H1 (cell line): Measurements from ENCODE around the gene COPZ2. TPM values are rescaled to one million over a fixed set of nuclear protein-coding genes. Genes with fewer than 3 reads are reported as not detected.

ENCODE experiments used
- CTCF ChIA-PET: fragments of 300-600 bp; sonication (Branson Sonifier 250); formaldehyde crosslinking; loops from one replicate; lab custom pipeline; 2021; ENCODE audit not compliant: partially characterized antibody; lab: Charles Lee
- POLR2A ChIA-PET: fragments of 300-600 bp; sonication (Branson Sonifier 250); formaldehyde crosslinking; loops from one replicate; lab custom pipeline; 2021; ENCODE audit warnings: inconsistent platforms; ENCODE audit not compliant: partially characterized antibody; lab: Charles Lee
- DNase-seq, 2 experiments: peaks; one replicate each; pipeline versions ENCODE4 v3.0.0 to v3.0.0-alpha.2; 2010 to 2022; ENCODE audit warnings: low spot score in 2 of 2, low read depth in 1 of 2, mixed read lengths in 1 of 2
- FAIRE-seq: peaks from 2 replicates; lab custom pipeline; 2011; peaks lifted over from hg19 to GRCh38; lab: Jason Lieb, UNC
- H2AFZ ChIP-seq: 2 replicates; pipeline ENCODE4 v1.8.1; 2012; ENCODE audit warnings: low read length, inconsistent platforms
- H2AK5ac ChIP-seq: 2 replicates; pipeline ENCODE4 v1.6.1; 2013; ENCODE audit warnings: low read depth, low read length
- H2BK120ac ChIP-seq: replicated peaks from 2 replicates; pipeline ENCODE3; 2013; ENCODE audit warnings: low read depth, low read length, inconsistent platforms
- H2BK12ac ChIP-seq: 2 replicates; pipeline ENCODE4 v1.6.1; 2013; ENCODE audit warnings: low read depth, low read length
- H2BK15ac ChIP-seq: 2 replicates; pipeline ENCODE4 v1.6.1; 2013; ENCODE audit warnings: low read length
- H2BK20ac ChIP-seq: 2 replicates; pipeline ENCODE4 v1.6.1; 2013; ENCODE audit warnings: low read length
- H2BK5ac ChIP-seq: 2 replicates; pipeline ENCODE4 v1.6.1; 2013; ENCODE audit warnings: low read depth, low read length
- H3K14ac ChIP-seq: 2 replicates; pipeline ENCODE4 v1.6.1; 2013; ENCODE audit warnings: inconsistent platforms; ENCODE audit not compliant: insufficient read length
- H3K18ac ChIP-seq: 2 replicates; pipeline ENCODE4 v1.6.1; 2013; ENCODE audit warnings: low read length; ENCODE audit errors: extremely low read depth
- H3K23ac ChIP-seq: 2 replicates; pipeline ENCODE4 v1.6.1; 2013; ENCODE audit warnings: inconsistent platforms; ENCODE audit not compliant: insufficient read length
- H3K23me2 ChIP-seq: 2 replicates; pipeline ENCODE4 v1.6.1; 2013; ENCODE audit warnings: low read depth, low read length
- H3K27ac ChIP-seq: 2 replicates; pipeline ENCODE4 v1.6.1; 2011; ENCODE audit warnings: low read depth, low read length, inconsistent platforms
- H3K27me3 ChIP-seq, 4 experiments: replicated peaks in 1 of 4; 1 replicate in 1 of 4; 2 replicates in 3 of 4; pipeline versions ENCODE4 v1.6.1 to v1.8.1; 2011 to 2013; ENCODE audit warnings: low read length in 3 of 4, mild to moderate bottlenecking in 3 of 4, inconsistent platforms in 2 of 4, mixed read lengths in 2 of 4, moderate library complexity in 1 of 4; ENCODE audit not compliant: control insufficient read depth in 3 of 4, insufficient read depth in 3 of 4; ENCODE audit errors: extremely low read depth in 1 of 4
- H3K36me3 ChIP-seq, 4 experiments: 2 replicates each; pipeline versions ENCODE4 v1.6.1 to v1.8.1; 2011 to 2013; ENCODE audit warnings: mild to moderate bottlenecking in 4 of 4, low read length in 3 of 4, moderate library complexity in 2 of 4, control low read depth in 1 of 4, inconsistent platforms in 1 of 4; ENCODE audit not compliant: insufficient read depth in 4 of 4, control insufficient read depth in 2 of 4
- H3K4ac ChIP-seq: replicated peaks from 2 replicates; pipeline ENCODE3; 2013; ENCODE audit warnings: low read length, low read depth, mixed read lengths, inconsistent platforms; ENCODE audit not compliant: insufficient read length
- H3K4me1 ChIP-seq, 4 experiments: replicated peaks in 1 of 4; 1 replicate in 1 of 4; 2 replicates in 3 of 4; pipeline versions ENCODE4 v1.6.1 to v1.8.1; 2011 to 2013; ENCODE audit warnings: low read length in 3 of 4, inconsistent platforms in 2 of 4, mixed read lengths in 1 of 4; ENCODE audit not compliant: insufficient read depth in 4 of 4, control insufficient read depth in 3 of 4
- H3K4me2 ChIP-seq, 2 experiments: 2 replicates each; pipeline versions ENCODE4 v1.6.1 to v1.8.1; 2011 to 2013; ENCODE audit warnings: low read depth in 2 of 2, low read length in 2 of 2, control low read depth in 1 of 2, inconsistent platforms in 1 of 2, mild to moderate bottlenecking in 1 of 2; ENCODE audit not compliant: insufficient read depth in 1 of 2
- H3K4me3 ChIP-seq, 4 experiments: fragments of 200-600, 300-600 bp in 1 of 4; sonication (generic), shearing (Covaris generic), sonication (Bioruptor Twin) in 1 of 4; 2 replicates each; pipeline versions ENCODE4 v1.5.1 to v1.8.1; 2011 to 2016; ENCODE audit warnings: low read length in 4 of 4, low read depth in 3 of 4, control low read depth in 2 of 4, inconsistent platforms in 2 of 4, mild to moderate bottlenecking in 2 of 4, mixed read lengths in 1 of 4, moderate library complexity in 1 of 4; ENCODE audit not compliant: insufficient read depth in 2 of 4; ENCODE audit errors: extremely low read depth in 1 of 4
- H3K56ac ChIP-seq: replicated peaks from 2 replicates; pipeline ENCODE3; 2013; ENCODE audit warnings: low read depth, mild to moderate bottlenecking, mixed read lengths, low read length, inconsistent platforms; ENCODE audit not compliant: insufficient read length
- H3K79me1 ChIP-seq: 2 replicates; pipeline ENCODE4 v1.6.1; 2013; ENCODE audit warnings: low read depth, low read length, control low read depth
- H3K79me2 ChIP-seq, 2 experiments: 2 replicates each; pipeline versions ENCODE4 v1.6.1 to v1.8.1; 2012 to 2013; ENCODE audit warnings: low read length in 2 of 2, mild to moderate bottlenecking in 2 of 2, inconsistent platforms in 1 of 2; ENCODE audit not compliant: insufficient read depth in 2 of 2, control insufficient read depth in 1 of 2
- H3K9ac ChIP-seq, 4 experiments: replicated peaks in 1 of 4; 1 replicate in 1 of 4; 2 replicates in 3 of 4; pipeline versions ENCODE4 v1.6.1 to v1.8.1; 2011 to 2013; ENCODE audit warnings: low read depth in 3 of 4, low read length in 3 of 4, control low read depth in 2 of 4, mild to moderate bottlenecking in 2 of 4, moderate library complexity in 2 of 4, inconsistent platforms in 1 of 4; ENCODE audit errors: extremely low read depth in 1 of 4
- H3K9me3 ChIP-seq, 2 experiments: 2 replicates each; pipeline versions ENCODE4 v1.6.1 to v1.8.1; 2012 to 2013; ENCODE audit warnings: mild to moderate bottlenecking in 2 of 2, moderate library complexity in 2 of 2, control low read depth in 1 of 2, inconsistent platforms in 1 of 2, low read depth in 1 of 2, low read length in 1 of 2, mixed read lengths in 1 of 2; ENCODE audit not compliant: insufficient read depth in 2 of 2
- H4K20me1 ChIP-seq, 2 experiments: replicated peaks in 1 of 2; 2 replicates each; pipeline versions ENCODE3 to v1.8.1; 2011 to 2013; ENCODE audit warnings: inconsistent platforms in 2 of 2, low read length in 2 of 2, mild to moderate bottlenecking in 1 of 2; ENCODE audit not compliant: insufficient read depth in 2 of 2, control insufficient read depth in 1 of 2
- H4K5ac ChIP-seq: 2 replicates; pipeline ENCODE4 v1.6.1; 2013; ENCODE audit warnings: low read length, low read depth, mixed read lengths, inconsistent platforms; ENCODE audit not compliant: insufficient read length
- H4K8ac ChIP-seq: 2 replicates; pipeline ENCODE4 v1.8.0; 2013; ENCODE audit warnings: mild to moderate bottlenecking, moderate library complexity, low read length, inconsistent platforms; ENCODE audit not compliant: insufficient read depth; ENCODE audit errors: extremely low read depth
- H4K91ac ChIP-seq: replicated peaks from 2 replicates; pipeline ENCODE3; 2013; ENCODE audit warnings: low read length, mixed read lengths, inconsistent platforms; ENCODE audit not compliant: insufficient read length
- SIN3A ChIP-seq, 2 experiments: IDR thresholded peaks in 1 of 2; conservative IDR thresholded peaks in 1 of 2; 2 replicates each; pipeline ENCODE4 v1.6.1; 2011 to 2012; ENCODE audit warnings: low read length in 2 of 2, improper control_type of control experiment in 1 of 2, low read depth in 1 of 2, mild to moderate bottlenecking in 1 of 2
- TEAD4 ChIP-seq: IDR thresholded peaks from 2 replicates; pipeline ENCODE4 v1.6.1; 2012; ENCODE audit warnings: low read depth, low read length, inconsistent platforms, mixed read lengths
- WGBS, 2 experiments: shearing (Covaris generic) in 1 of 2; methylation state at CpG; one replicate each; pipeline versions ENCODE4 v1.1.6 to v1.1.7; 2013 to 2015; ENCODE audit warnings: low lambda C conversion rate in 2 of 2, mixed read lengths in 2 of 2, inconsistent platforms in 1 of 2, low coverage in 1 of 2, missing lambda C conversion rate in 1 of 2; ENCODE audit not compliant: insufficient replicate concordance in 2 of 2, insufficient coverage in 1 of 2, insufficient read length in 1 of 2; ENCODE audit errors: extremely low coverage in 1 of 2, missing lambda C conversion rate in 1 of 2; 5-methylcytosine and 5-hydroxymethylcytosine counted together
- polyA plus RNA-seq, 7 experiments: library from polyadenylated mRNA; depleted of rRNA in 3 of 7; stranded (reverse) in 5 of 7; unstranded in 2 of 7; fragments of >200 nt in 5 of 7; fragments of 200-250 nt in 2 of 7; gene quantifications; 1 replicate in 5 of 7; 2 replicates in 1 of 7; 4 replicates in 1 of 7; pipeline versions ENCODE4 v1.2.1 to v1.2.3, GENCODE V29; 2011 to 2013; ENCODE audit warnings: missing spikeins in 2 of 7, mixed read lengths in 2 of 7
- total RNA-seq: library from RNA; stranded (reverse); fragmentation: NEBNext Ultra II Directional; extraction: Animal tissue kit (Norgen Biotek cat#: 25700); gene quantifications from 2 replicates; pipeline ENCODE4 v1.2.1, GENCODE V29; 2021

The COPZ2 gene
- total and polyA plus RNA-seq, 2 of the 8 experiments (the other 6 are each of a cell fraction or from before 2014, with no cell fraction given) = 0.24 TPM; not detected in 1

- H3K23me2 ChIP-seq = no peaks in the 10 kb centered on the region
- H2BK120ac ChIP-seq = no peak overlapping the region
- WGBS, 2 experiments = 73% methylated on average over 2 of the region's 2 CpGs; no CpG with 5 or more reads in 1 of the 2 experiments
- no peak overlapping the region for H3K4me2 ChIP-seq
- H4K5ac ChIP-seq = no peak overlapping the region
- H3K36me3 ChIP-seq = peaks cover 15 to 65% (median 40%) of the 10 kb centered on the region in 4 experiments
- H3K9ac ChIP-seq = no peak overlapping the region
- H3K18ac ChIP-seq = no peak overlapping the region
- FAIRE-seq = no peak
- 0 out of 4 replicates have a peak, but pooled peaks cover 0 to 5% of the 10 kb centered on the region in 2 experiments for H3K79me2 ChIP-seq
- no peaks in the 10 kb centered on the region for H3K27me3 ChIP-seq
- H3K14ac ChIP-seq = no peak overlapping the region
- TF ChIP-seq TEAD4 (no peak), SIN3A (conservative IDR thresholded peaks at IDR 0.05 in 1 of 2, IDR thresholded peaks at IDR 0.05 in 1 of 2; ENCODE audit: low read depth in 1 of 2, low read length in 2 of 2) (no peak)
- H2AK5ac ChIP-seq = no peak overlapping the region
- H3K23ac ChIP-seq = no peak overlapping the region
- H2BK20ac ChIP-seq = no peak overlapping the region
- no peak overlapping the region for H3K4me3 ChIP-seq
- ChIA-PET POLR2A (interaction anchor here (13.7 to 41.8 kb wide), 2 partner anchors 9 to 34 kb away, joined by 249 to 1227 read pairs; partner anchors contain the start of genes COPZ2 and NFE2L1), CTCF (interaction anchor here (1.0 to 14.0 kb wide), 6 partner anchors 10 to 43 kb away, joined by 3 to 203 read pairs (median 52); partner anchors contain the start of gene NFE2L1)
- no peaks in the 10 kb centered on the region for H3K9me3 ChIP-seq
- H4K91ac ChIP-seq = no peak overlapping the region
- H2BK15ac ChIP-seq = no peak overlapping the region
- no peaks in the 10 kb centered on the region for H3K79me1 ChIP-seq
- H2BK12ac ChIP-seq = no peak overlapping the region
- H3K4me1 ChIP-seq = no peaks in the 10 kb centered on the region; a peak in 1 of 7 replicates
- no peak overlapping the region for H3K56ac ChIP-seq
- DNase-seq = no peak
- peaks cover 2 to 8% of the 10 kb centered on the region in 2 experiments for H4K20me1 ChIP-seq
- no peak overlapping the region for H3K27ac ChIP-seq
- H2BK5ac ChIP-seq = no peak overlapping the region
- H2AFZ ChIP-seq = no peak overlapping the region
- no peak overlapping the region for H4K8ac ChIP-seq
- no peak overlapping the region for H3K4ac ChIP-seq
Observed at GRCh38 chr17:48071654-48072053, 34.1 kb upstream of the COPZ2 start.
